GM12892 (cell line): Measurements from ENCODE around the gene MACROD2.
"Not testable (repeated sequence)": the region's sequence is repeated elsewhere in the genome, so short reads cannot be mapped to it uniquely, and the experiment has no call there.

Source experiments
- DNase-seq: peaks from one replicate; pipeline ENCODE4 v3.0.0; 2011; ENCODE audit not compliant: insufficient read length
- FAIRE-seq: peaks from 2 replicates; lab custom pipeline; 2011; peaks lifted over from hg19 to GRCh38; lab: Jason Lieb, UNC
- POLR2A ChIP-seq: IDR thresholded peaks from 2 replicates; pipeline ENCODE4 v1.6.1; 2011; ENCODE audit warnings: low read depth, low read length, control low read depth
- POLR2AphosphoS5 ChIP-seq: IDR thresholded peaks from 2 replicates; pipeline ENCODE4 v1.6.1; 2011; ENCODE audit warnings: low read depth, low read length, control low read depth
- TAF1 ChIP-seq: IDR thresholded peaks from 2 replicates; pipeline ENCODE4 v1.6.1; 2011; ENCODE audit warnings: low read depth, mild to moderate bottlenecking, control low read depth, low read length, borderline replicate concordance

The MACROD2 gene

DNA sequence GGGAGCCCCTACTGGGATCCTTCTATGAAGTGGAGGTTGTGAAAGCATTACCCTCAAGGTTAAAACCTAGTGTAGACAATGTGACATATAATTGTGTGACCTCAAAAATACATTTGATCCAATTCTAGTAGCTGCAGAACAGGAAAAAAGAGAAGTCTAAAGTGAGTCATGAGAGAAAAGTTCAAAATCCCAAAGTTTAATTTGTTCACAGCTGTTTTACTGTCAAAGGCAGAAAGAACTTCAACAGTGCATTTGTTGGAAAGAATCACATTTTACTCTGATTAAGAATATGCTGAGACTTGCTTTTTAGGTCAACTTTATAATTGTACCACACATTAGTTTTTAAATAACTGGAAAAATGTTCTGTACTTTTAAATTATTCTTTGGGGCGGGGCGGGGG lies 1369.5 kb downstream of the MACROD2 start:
- DNase-seq (no peak), FAIRE-seq (no peak)
- TF ChIP-seq POLR2A = no peak
- no peak for TF ChIP-seq POLR2AphosphoS5
- no peak for TF ChIP-seq TAF1

GRCh38 chr20:15370370-15370769 lies 1375.1 kb downstream of the MACROD2 start:
- no peak for FAIRE-seq
- TF ChIP-seq POLR2AphosphoS5 (no peak), TAF1 (no peak), POLR2A (no peak)

DNA sequence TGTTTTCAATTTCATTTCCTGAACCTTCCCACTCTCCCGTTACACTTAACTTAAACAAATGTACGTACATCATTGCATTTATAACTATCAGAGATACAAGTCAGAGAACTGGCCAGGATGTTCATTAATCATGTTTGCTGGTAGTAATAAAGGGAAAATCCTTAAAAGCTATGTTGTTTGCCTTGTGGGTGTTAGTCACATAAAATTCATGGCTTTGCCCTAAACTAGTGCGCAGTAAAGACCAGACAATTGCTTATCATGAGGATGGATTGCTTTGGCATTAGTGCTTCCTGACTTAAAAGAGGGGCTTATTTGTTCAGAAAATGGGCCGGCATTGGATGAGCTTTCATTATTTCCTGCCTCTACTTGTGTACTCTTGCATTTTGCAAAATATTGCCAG lies 1379.4 kb downstream of the MACROD2 start:
- TF ChIP-seq TAF1 = no peak
- no peak for TF ChIP-seq POLR2AphosphoS5
- no peak for TF ChIP-seq POLR2A
- DNase-seq (no peak), FAIRE-seq (no peak)

More at GRCh38 chr20:15370370-15370769, 1375.1 kb downstream of the MACROD2 start:
- DNase-seq = no peak

DNA sequence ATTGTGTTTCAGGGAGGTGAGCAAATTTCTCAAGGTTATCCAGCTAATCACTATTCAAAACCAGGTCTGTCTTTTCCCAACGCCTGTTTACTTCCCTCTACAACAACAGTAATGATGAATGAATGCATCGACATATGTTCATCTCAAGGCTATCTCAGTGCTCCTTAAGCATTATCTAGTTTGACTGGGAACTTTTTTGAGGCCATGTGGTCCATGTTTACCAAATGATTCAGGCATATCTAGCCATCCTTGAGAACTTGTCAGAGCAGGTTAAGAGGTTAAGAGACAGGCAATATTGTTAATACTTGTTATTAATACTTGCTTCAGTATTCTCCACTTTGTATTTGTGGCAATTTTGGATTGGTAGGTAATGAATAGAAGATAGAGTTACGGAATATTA lies 1380.5 kb downstream of the MACROD2 start:
- FAIRE-seq = no peak
- no peak for DNase-seq
- TF ChIP-seq POLR2AphosphoS5 = no peak

DNA sequence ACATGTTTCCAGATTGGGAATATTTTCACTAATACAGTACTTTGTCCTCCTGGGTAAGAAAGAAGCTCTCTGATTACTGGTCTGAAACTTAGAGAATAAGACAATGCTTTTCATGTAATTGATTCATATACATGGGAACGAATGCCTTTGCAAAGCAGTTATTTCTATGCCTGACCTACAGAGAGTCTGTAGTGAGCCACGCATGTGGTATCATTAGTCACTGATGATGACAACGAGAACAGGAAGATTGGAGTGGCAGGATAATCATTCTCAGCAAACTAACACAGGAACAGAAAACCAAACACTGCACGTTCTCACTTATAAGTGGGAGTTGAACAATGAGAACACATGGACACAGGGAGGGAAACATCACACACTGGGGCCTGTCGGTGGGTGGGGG lies 1382.3 kb downstream of the MACROD2 start:
- not testable (repeated sequence) for DNase-seq, FAIRE-seq

- TF ChIP-seq POLR2AphosphoS5 (no peak), TAF1 (no peak), POLR2A (no peak)
- FAIRE-seq (no peak), DNase-seq (no peak)
Measured at GRCh38 chr20:15378151-15378550, 1382.8 kb downstream of the MACROD2 start.

DNA sequence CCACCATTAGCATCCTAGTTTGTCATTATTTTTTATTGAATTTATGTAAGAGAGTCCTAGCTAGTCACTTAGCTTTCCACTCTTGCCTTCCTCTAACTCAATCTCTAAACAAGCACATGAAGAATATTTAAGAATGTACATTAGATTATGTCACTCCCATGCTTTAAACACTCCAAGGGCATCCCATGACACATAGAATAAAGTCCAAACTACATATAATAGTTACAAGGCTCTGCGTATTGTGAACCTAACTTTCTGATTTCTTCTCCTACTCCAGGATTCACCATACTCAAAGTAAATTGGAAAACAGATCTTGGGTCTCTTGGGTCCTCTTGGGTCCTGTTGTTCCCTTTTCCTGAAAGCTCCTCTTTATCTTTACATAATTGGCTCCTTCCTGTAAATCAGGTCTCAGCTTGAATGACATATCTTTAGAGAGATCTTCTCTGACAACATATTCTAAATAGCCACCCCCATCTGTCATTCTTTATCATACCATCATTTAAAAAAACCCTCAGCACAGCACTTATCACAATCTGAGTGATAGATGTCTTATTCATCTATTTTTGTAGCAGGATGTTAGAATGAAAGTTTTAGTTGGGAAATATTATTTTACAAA lies 1384.5 kb downstream of the MACROD2 start:
- DNase-seq = no peak
- no peak for FAIRE-seq
- TF ChIP-seq TAF1 (no peak), POLR2A (no peak), POLR2AphosphoS5 (no peak)

DNA sequence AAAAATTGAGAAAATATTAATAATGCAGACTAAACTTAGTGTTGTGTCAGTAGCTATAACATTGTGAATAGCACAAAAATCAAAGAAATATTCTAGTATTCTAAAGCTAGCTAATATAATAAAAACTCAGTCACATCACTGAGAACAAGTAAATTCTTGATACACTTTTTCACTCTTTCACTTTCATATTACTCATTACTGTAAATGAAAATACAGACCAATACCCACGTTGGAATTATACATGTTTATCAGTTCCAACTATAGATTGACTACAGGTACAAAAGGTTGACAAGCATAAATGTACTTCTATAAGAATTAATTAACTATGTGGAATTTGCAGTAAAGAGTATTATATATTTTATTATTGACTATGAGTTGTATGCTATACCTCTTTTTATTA lies 1385.5 kb downstream of the MACROD2 start:
- DNase-seq (no peak), FAIRE-seq (no peak)
- no peak for TF ChIP-seq POLR2A
- no peak for TF ChIP-seq POLR2AphosphoS5
- no peak for TF ChIP-seq TAF1

DNA sequence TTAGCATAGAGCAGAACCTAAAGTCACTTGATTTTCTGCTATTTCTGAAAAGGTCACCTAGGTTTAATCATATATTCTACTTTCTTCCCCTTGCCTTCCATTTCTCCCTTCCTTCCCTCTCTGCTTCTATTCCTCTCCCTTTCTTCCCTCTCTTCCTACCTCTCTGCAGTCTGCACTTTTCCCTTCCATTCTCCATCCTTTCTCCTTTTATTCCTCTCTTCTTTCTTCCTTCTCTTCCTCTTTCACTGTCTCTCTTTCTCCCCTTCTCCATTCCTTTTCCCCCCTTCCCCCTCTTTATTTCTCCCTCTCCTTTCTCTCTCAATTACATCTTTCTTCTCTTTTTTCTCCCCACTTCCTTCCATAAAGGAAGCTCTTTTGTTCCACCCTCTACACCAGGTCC lies 1391.9 kb downstream of the MACROD2 start:
- no peak for FAIRE-seq
- TF ChIP-seq TAF1 = no peak
- DNase-seq = no peak

- DNase-seq = no peak
- no peak for FAIRE-seq
- TF ChIP-seq POLR2AphosphoS5 (no peak), TAF1 (no peak), POLR2A (no peak)
Measured at GRCh38 chr20:15395457-15395856, 1400.1 kb downstream of the MACROD2 start.

DNA sequence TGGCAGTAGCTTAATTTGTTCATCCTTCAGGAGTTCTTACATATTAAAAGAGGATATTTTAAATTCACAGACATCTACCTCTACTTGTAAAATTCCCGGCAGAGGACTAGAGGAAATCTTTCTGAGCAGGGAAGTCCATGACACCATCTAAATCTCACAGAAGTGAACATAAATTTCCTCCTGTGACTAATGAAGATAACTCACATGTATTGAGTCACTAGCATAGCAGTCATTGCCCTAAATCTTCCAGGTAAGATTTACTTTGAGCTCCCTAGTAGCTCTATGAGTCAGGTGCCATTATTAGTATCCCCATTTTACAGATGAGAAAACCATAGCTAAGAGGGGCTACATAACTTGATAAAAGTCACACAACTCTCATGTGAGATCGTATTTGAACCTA lies 1400.7 kb downstream of the MACROD2 start:
- TF ChIP-seq POLR2AphosphoS5 (no peak), POLR2A (no peak), TAF1 (no peak)
- no peak for DNase-seq
- no peak for FAIRE-seq

- DNase-seq = no peak
- no peak for FAIRE-seq
- TF ChIP-seq POLR2A (no peak), TAF1 (no peak), POLR2AphosphoS5 (no peak)
Measured at GRCh38 chr20:15396900-15397299, 1401.6 kb downstream of the MACROD2 start.

- no peak for DNase-seq
- no peak for FAIRE-seq
- no peak for TF ChIP-seq TAF1
- TF ChIP-seq POLR2A = no peak
- TF ChIP-seq POLR2AphosphoS5 = no peak
Measured at GRCh38 chr20:15399781-15400180, 1404.5 kb downstream of the MACROD2 start.
